Stimulated activated naive CD8-positive, alpha-beta T cell treated with anti-CD3 and anti-CD28 coated beads, Interleukin-15, amount 100 ng/mL, for 72 hours (primary cell): ENCODE results near the gene UBASH3A.
A peak's percentile ranks its signal among the peaks of the same experiment; 100 is the strongest.

Source experiments
- ATAC-seq: fragments of 150-1000 bp; cut with Tn5 transposase; 2 replicates; pipeline ENCODE4 v1.10.0; 2021; ENCODE audit warnings: mild to moderate bottlenecking, moderate library complexity
- DNase-seq, 2 donors: peaks; one replicate each; pipeline ENCODE4 v3.0.0; 2021 to 2022
- H3K27ac Mint-ChIP-seq, 2 donors: one replicate each; pipeline ENCODE4 v1.8.0; 2022; ENCODE audit warnings: mild to moderate bottlenecking in 2 of 2, mixed read lengths in 2 of 2, moderate library complexity in 2 of 2
- H3K27me3 Mint-ChIP-seq: one replicate; pipeline ENCODE4 v1.8.0; 2022; ENCODE audit warnings: mixed read lengths
- H3K4me1 Mint-ChIP-seq: one replicate; pipeline ENCODE4 v1.8.0; 2022; ENCODE audit warnings: mild to moderate bottlenecking, mixed read lengths
- H3K4me3 Mint-ChIP-seq, 2 donors: one replicate each; pipeline ENCODE4 v1.8.0; 2022; ENCODE audit warnings: mild to moderate bottlenecking in 2 of 2, mixed read lengths in 2 of 2, moderate library complexity in 1 of 2
- H3K9me3 Mint-ChIP-seq, 2 donors: one replicate each; pipeline ENCODE4 v1.8.0; 2022; ENCODE audit warnings: mixed read lengths in 2 of 2

Gene UBASH3A

DNA sequence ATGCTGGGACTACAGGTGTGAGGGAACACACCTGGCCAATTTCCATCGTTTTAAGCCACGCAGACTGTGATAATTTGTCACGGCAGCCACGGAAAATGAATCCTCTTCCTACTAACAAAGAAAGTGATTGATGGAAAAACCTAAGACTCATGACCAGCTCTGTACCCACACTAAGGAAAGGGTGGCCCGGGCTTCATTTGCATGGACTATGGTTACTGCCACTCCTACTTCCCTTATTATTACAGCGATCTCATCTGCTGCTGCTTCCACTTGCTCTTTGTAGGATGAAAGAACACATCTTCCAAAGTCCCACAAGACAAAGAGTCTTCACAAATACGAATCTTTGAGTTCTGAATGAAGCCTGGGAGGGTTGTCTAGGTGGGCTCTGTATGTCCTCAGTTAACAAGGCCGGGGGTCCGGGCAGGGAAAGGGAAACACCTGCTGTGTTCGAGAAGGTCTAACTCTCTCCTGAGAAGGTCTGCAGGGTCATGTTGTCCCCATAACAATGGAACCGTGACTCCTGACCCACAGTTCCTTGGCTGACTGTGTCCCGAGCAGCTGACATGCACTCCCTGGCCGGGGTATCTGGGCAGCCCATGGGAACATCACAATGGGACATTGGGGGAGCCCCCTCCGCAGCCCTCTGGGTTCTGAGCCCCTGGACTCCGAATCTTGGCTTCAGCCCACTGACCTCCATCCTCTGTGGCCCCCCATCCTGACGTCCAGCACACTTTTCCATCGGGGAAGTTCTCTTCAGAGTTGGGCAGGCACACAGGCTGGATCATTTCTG lies 24.1 kb upstream of the UBASH3A start:
- DNase-seq, result no peak
- H3K4me3 Mint-ChIP-seq, result no peak overlapping the region
- ATAC-seq, result no peak
- peaks cover 14 to 16% of the 10 kb centered on the region in 2 donors for H3K9me3 Mint-ChIP-seq
- no peaks in the 10 kb centered on the region for H3K27me3 Mint-ChIP-seq
- H3K4me1 Mint-ChIP-seq, result peaks cover 31% of the 10 kb centered on the region
- H3K27ac Mint-ChIP-seq, result peak overlapping the region in 1 of 2 donors; percentile 36

DNA sequence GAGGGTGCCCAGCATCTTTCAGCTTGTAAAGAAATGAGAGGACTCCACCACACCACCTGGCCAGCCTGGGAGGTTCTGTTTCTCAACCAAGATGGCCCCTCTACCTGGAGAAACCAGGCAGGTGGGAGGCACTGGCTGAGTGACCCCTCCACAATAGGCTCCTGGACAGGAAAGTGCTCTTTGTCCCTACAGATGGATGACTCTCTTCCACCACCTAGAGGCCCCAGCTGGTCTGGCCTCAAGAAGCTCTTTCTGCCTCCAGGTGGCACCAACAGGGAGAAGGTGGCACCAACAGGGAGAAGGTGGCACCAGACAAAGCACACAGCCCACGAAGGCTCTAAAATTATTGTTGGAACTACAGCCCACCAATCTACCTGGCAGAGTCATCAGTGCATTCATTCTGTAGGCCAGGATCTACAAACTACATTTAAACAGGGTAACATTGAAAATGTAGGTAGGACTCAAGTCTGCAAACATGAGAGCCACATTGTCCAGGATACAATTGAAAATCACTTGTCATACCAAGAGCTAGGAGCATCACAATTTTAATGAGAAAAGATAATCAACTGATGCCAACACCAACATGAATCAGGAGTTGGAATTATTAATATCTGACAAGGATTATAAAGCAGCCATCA lies 22.2 kb upstream of the UBASH3A start:
- Mint-ChIP-seq H3K9me3 (peaks cover 14 to 16% of the 10 kb centered on the region in 2 donors), H3K27me3 (no peaks in the 10 kb centered on the region), H3K4me1 (peaks cover 26% of the 10 kb centered on the region), H3K27ac (peak overlapping the region in 1 of 2 donors; percentile 42), H3K4me3 (no peak overlapping the region)
- ATAC-seq (peak; percentile 85), DNase-seq (peak in 1 of 2 donors; percentile 46)

DNA sequence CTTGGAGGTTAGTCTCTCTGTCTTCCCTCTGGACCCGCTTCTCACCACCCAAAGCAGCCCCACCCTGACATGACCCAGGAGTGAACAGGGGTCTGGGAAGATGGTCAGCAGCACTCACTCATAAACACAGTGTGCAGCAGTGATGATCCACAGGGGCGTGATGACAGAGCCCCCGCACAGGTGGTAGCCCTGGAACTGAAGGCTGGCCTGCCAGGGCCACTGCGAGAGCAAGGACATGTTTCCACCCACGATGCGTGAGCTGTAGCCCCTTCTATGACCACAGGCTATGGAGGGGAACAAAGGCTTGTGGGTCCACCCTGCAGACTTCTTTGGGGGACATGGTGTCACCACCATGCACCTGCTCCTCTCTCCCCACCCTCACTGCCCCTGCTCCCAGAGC lies 20.8 kb upstream of the UBASH3A start:
- no peak for ATAC-seq
- no peak overlapping the region for H3K27ac Mint-ChIP-seq

DNA sequence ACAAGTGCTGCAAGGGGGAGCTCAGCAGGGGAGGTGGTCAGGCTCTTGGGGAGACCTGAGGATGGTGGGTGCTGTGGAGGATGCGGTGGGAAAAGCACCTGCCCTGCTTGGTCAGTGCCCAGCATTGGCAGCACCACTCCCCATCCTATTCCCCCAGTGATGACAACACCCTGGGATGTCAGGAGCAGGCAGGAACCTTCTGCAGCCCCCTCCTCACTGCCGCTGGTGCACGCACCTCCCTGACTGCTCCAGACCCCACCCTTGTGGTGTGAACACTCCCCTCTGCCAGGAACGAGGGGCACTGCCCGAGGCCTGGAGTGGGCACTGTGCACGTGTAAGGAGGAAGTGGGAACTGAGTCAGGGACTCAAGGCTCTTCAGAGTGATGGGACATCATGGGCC lies 20.4 kb upstream of the UBASH3A start:
- Mint-ChIP-seq H3K27ac (no peak overlapping the region), H3K9me3 (peaks cover 14 to 16% of the 10 kb centered on the region in 2 donors), H3K4me1 (peaks cover 31% of the 10 kb centered on the region), H3K27me3 (no peaks in the 10 kb centered on the region), H3K4me3 (no peak overlapping the region)
- DNase-seq (no peak), ATAC-seq (no peak)

More for the DNA sequence above, 20.8 kb upstream of the UBASH3A start:
- Mint-ChIP-seq H3K4me1 (peaks cover 27% of the 10 kb centered on the region), H3K4me3 (no peak overlapping the region), H3K9me3 (peaks cover 14 to 16% of the 10 kb centered on the region in 2 donors), H3K27me3 (no peaks in the 10 kb centered on the region)
- no peak for DNase-seq

DNA sequence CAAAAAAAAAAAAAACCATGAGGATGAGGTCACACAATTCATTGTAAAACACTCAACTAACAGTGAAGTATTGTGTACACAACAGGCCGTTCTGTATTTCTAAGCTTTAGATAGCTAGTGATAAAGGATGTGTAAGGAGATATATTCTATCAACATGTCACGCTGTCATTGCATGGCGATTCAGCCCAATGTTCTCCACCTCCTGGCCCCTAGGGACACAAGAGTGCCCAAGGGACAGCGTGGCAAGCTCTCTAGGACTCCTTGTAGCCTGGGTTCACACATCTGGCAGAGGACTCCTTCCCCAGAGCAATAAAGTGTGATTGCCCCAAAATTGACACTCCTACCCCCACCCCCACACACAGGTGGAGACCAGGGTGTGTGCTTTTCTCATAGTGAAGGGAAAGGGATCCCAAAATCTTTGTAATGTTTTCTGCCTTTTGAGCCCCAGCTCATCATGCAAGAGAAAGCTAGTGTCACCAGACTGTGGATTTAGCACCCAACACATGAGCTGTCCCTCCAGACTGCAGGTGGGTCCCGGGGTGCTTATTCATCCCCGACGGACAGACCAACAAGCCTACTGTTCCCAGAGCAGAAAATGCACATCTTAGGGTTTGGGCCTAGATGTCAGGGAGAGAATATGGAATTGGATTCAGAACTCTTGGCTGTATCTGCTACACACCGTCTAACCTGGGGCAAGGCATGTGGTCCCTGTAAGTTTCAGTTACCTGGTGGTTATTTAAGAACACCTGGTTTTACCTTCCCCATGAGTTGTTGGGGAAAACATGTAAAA lies 19.4 kb upstream of the UBASH3A start:
- H3K4me3 Mint-ChIP-seq, result no peak overlapping the region
- no peak for ATAC-seq
- peaks cover 14 to 16% of the 10 kb centered on the region in 2 donors for H3K9me3 Mint-ChIP-seq

DNA sequence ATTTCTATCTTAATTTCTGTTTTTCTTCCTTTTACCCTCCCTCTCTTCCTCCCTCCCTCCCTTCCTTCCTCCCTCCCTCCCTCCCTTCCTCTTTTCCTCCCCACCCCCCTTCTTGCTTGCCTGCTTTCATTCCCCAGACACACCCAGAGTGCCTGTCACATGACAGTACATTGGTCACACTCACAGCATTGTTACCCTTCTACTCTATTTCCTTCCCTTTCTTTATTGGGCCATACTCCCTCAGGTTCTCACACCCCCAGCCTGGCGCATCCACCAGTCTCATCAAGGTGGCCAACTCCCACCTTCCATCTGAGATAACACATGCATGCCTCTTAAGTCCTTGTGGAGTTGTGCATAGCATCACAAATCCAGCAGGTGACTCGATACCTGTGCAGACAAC lies 18.7 kb upstream of the UBASH3A start:
- Mint-ChIP-seq H3K4me3 (no peak overlapping the region), H3K9me3 (peaks cover 14 to 16% of the 10 kb centered on the region in 2 donors), H3K27ac (peak overlapping the region; percentile 22 to 55), H3K4me1 (peaks cover 44% of the 10 kb centered on the region), H3K27me3 (no peaks in the 10 kb centered on the region)
- DNase-seq (no peak), ATAC-seq (no peak)

More for the DNA sequence above, 19.4 kb upstream of the UBASH3A start:
- Mint-ChIP-seq H3K27me3 (no peaks in the 10 kb centered on the region), H3K27ac (peak overlapping the region in 1 of 2 donors; percentile 63), H3K4me1 (peaks cover 38% of the 10 kb centered on the region)
- no peak for DNase-seq

DNA sequence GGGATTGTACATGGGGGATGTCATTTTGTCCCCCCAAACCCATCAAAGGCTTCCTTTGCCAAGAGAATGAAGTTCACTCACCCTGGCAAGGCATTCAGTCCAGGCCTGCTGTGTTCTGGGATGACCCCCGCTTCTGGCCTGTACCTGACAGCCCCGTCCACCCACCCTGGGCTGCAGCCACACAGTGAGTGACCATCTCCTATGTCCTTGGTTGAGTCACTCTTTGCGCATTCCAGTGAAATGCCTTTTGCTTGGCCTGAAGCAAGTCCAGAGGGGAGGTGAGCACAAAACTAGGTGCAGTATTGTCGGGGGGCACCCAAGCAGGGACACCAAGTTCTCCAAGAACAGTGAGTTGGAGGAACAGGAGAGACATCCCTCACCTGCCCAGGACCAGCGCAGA lies 18.1 kb upstream of the UBASH3A start:
- no peaks in the 10 kb centered on the region for H3K27me3 Mint-ChIP-seq
- DNase-seq (no peak), ATAC-seq (no peak)
- H3K4me3 Mint-ChIP-seq, result no peak overlapping the region
- peaks cover 14 to 16% of the 10 kb centered on the region in 2 donors for H3K9me3 Mint-ChIP-seq
- no peak overlapping the region for H3K27ac Mint-ChIP-seq
- H3K4me1 Mint-ChIP-seq, result peaks cover 50% of the 10 kb centered on the region

DNA sequence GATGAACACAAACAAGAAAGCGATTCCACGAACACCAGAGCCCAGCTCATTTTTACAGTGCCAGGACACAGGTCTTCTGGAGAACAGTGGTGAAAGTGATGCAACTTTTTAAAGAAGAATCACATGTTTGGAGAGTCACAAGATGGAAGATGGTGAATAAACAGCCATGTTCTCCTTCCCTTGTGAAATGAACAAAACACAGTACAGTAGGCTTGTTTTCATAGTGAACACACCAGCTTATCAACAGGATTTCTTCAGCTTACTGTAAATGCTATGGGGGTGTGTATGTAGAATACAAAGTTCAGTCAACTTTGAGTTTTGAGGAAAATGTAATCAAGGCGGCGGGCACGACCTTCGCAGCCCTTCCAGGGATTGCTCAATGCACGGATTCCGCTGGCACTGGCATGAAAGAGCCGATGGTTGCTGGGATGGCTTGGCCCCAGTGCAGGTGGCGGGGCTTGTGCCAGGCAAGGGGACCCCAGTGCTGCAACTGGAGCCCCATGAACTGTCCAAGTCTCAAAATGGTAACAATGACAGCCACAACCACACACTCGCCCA lies 17.6 kb upstream of the UBASH3A start:
- H3K4me3 Mint-ChIP-seq, result no peak overlapping the region
- DNase-seq (no peak), ATAC-seq (no peak)
- peaks cover 55% of the 10 kb centered on the region for H3K4me1 Mint-ChIP-seq
- H3K27ac Mint-ChIP-seq, result no peak overlapping the region
- peaks cover 14 to 16% of the 10 kb centered on the region in 2 donors for H3K9me3 Mint-ChIP-seq
- H3K27me3 Mint-ChIP-seq, result no peaks in the 10 kb centered on the region

DNA sequence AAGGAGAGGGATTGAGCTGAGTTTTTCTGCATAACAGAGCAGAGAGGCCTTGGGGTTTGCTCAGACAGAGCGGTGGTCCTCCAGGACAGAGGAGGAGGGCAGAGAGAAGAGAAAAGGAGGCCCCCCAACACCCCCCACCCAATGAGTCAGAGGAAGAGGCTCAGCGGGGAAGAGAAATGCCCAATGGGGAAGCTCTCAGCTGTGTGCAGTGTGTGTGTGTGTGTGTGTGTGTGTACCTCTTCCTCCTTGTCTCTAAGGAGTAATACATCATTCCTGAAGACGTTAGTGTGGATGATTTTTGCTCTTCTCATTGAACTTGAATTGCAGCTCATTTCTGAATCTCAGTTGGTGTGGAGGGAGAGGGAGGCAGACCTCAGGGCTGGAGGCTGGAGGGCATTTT lies 16.5 kb upstream of the UBASH3A start:
- no peak for DNase-seq
- peak overlapping the region; percentile 50 to 59 for H3K27ac Mint-ChIP-seq
- H3K4me1 Mint-ChIP-seq, result peaks cover 66% of the 10 kb centered on the region
- ATAC-seq, result no peak
- H3K4me3 Mint-ChIP-seq, result no peak overlapping the region
- no peaks in the 10 kb centered on the region for H3K27me3 Mint-ChIP-seq
- H3K9me3 Mint-ChIP-seq, result peaks cover 6 to 7% of the 10 kb centered on the region in 2 donors

DNA sequence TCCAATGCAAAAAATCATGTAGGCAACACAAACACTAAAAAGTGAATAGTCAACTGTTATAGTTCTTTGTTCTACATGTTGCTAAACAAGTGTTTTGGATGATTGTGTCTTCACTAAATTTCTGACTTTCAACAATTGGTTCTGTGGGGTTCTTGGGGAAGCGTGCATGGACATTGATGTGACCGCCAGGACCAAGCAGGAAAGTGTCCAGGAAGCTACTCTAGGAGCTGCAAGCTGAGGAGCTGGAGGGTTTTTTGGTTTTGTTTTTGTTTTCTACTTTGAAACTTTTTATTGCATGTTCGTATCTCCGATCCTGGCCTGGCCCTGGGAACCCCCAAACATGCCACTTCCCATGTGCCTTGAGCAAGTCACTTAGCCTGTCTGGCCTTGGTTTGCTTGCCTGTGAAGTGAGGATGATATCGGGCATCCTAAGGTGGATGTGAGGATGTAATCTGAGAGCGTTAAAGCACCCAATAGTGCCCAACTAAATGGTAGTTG lies 15.8 kb upstream of the UBASH3A start:
- Mint-ChIP-seq H3K27ac (no peak overlapping the region), H3K4me3 (no peak overlapping the region), H3K27me3 (no peaks in the 10 kb centered on the region), H3K4me1 (peaks cover 73% of the 10 kb centered on the region), H3K9me3 (peaks cover 0 to under 1% of the 10 kb centered on the region in 2 donors)
- DNase-seq (no peak), ATAC-seq (no peak)

DNA sequence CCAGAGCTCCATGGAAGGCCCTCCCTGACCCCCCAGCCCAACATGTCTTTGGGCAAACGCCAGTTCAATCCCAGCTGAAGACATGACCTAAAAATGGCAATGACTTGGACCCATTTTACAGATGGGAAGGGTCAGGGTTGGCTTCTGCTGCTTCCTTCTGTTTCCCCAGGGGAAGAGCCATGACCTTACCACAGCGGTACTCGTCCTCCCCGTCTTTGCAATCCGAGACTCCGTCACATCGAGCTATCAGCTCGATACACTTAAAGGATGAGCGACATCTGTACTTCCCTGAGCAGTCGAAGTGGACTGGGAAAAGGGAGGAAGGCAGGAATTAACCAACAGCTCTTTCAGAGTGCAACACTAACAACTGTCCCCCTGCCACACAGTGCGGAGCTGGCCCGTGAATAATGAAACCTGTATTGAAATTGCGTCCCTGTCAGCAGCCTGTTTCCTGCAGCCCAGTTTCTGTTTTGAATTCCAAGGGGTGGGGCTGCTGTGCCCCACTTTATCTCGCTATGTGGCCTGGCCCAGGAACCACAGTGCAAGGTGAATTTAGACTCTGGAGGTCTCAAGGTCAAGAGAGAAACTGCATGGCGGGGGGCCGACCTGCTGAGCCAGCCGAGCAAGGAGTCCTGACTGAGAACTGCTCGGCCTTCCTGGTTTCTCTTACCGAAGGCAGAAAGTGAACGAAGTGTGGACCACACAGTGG lies 14.8 kb upstream of the UBASH3A start:
- DNase-seq (no peak), ATAC-seq (no peak)
- Mint-ChIP-seq H3K27ac (no peak overlapping the region), H3K4me3 (no peak overlapping the region), H3K27me3 (no peaks in the 10 kb centered on the region), H3K4me1 (peaks cover 81% of the 10 kb centered on the region), H3K9me3 (no peaks in the 10 kb centered on the region)

DNA sequence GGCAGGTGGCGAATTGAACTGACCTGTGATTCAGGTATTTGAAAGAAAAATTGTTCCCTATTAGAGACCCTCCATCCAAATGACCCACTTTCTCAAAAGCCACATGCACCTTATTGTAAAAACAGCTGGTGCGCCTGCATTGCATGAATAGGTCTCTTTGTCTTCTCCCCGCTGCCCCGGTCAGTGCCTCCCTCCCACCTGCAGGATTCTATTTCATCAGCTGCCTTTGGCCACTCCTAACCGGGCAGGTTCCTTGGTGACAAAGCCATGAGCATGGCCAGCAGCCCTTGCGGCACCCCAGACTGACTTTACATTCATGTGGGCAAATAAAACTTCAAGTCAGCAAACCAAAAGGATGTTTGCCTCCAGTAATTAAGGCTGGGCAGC lies 14.3 kb upstream of the UBASH3A start:
- ATAC-seq, result no peak
- H3K4me3 Mint-ChIP-seq, result no peak overlapping the region
- H3K27ac Mint-ChIP-seq, result peak overlapping the region in 1 of 2 donors; percentile 14
- no peaks in the 10 kb centered on the region for H3K9me3 Mint-ChIP-seq
- H3K4me1 Mint-ChIP-seq, result peaks cover 84% of the 10 kb centered on the region
- no peak for DNase-seq
- H3K27me3 Mint-ChIP-seq, result no peaks in the 10 kb centered on the region

DNA sequence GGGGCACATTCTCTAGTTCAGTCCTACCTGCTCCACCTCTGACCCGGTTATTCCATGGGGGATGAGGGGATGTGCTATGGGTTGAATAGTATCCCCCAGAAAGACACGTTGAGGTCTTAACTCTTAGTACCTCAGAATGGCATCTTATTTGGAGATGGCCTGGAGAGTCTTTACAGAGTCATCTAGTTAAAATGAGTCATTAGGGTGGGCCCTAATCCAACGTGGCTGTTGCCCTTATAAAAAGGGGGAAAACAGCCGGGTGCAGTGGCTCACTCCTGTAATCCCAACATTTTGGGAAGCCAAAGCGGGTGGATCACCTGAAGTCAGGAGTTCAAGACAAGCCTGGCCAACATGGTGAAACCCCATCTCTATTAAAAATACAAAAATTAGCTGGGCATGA lies 13.5 kb upstream of the UBASH3A start:
- Mint-ChIP-seq H3K9me3 (no peaks in the 10 kb centered on the region), H3K4me1 (peaks cover 87% of the 10 kb centered on the region), H3K27me3 (no peaks in the 10 kb centered on the region), H3K4me3 (no peak overlapping the region), H3K27ac (no peak overlapping the region)
- DNase-seq (no peak), ATAC-seq (no peak)

DNA sequence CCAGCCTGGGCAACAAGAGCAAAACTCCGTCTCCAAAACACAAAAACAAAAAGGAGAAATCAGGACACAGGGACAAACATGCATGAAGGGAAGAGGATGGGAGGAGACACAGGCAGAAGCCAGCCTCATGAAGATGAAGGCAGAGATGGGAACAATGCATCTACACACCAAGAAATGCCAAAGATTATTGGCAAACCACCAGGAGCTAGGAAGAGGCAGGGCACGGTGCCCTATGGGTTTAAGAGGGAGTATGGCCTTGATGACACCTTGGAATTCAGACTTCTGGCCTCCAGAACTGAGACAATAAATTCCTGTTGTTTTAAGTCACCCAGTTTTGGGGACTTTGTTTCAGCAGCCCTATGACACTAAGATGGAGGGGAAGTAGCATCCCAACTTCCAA lies 13.0 kb upstream of the UBASH3A start:
- Mint-ChIP-seq H3K27me3 (no peaks in the 10 kb centered on the region), H3K4me3 (no peak overlapping the region), H3K4me1 (peaks cover 87% of the 10 kb centered on the region), H3K27ac (no peak overlapping the region), H3K9me3 (no peaks in the 10 kb centered on the region)
- no peak for DNase-seq
- no peak for ATAC-seq

DNA sequence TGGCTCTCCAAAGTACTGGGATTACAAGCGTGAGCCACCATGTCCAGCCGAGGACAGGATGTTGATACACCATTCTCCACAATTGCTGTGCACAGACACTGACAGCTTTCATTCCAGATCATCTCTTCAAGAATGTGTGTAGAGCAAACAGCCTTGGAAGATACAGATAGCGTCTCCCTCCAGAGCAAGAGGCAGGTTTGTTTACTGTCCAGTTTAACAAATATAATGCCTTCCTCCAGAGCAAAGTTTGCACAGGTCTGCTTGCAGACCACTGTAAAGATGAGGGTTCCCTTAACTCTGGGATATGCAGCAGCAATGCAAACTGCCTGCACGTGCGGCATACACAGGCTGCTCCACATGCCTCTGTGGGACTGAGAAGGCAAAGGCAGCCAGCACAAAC lies 12.4 kb upstream of the UBASH3A start:
- DNase-seq (no peak), ATAC-seq (no peak)
- no peaks in the 10 kb centered on the region for H3K9me3 Mint-ChIP-seq
- H3K4me1 Mint-ChIP-seq, result peaks cover 90% of the 10 kb centered on the region
- no peak overlapping the region for H3K27ac Mint-ChIP-seq
- no peak overlapping the region for H3K4me3 Mint-ChIP-seq
- H3K27me3 Mint-ChIP-seq, result no peaks in the 10 kb centered on the region
